ENCODE results near the gene FBXW10B.
A peak's percentile ranks its signal among the peaks of the same experiment; 100 is the strongest.
"Not testable (repeated sequence)": the region's sequence is repeated elsewhere in the genome, so short reads cannot be mapped to it uniquely, and the experiment has no call there.

The FBXW10B gene

GRCh38 chr17:15619331-15620058 lies at the start of gene FBXW10B:
FBXW10B (minus strand) TSS chr17:15619704; CDS start chr17:15619512, 192 bp downstream.
- H3K27ac ChIP-seq; POLR2A ChIA-PET (ENCODE audit: low non-redundant PET); CTCF ChIA-PET; DNase-seq (ENCODE audit: low spot score): not testable (repeated sequence)

DNA sequence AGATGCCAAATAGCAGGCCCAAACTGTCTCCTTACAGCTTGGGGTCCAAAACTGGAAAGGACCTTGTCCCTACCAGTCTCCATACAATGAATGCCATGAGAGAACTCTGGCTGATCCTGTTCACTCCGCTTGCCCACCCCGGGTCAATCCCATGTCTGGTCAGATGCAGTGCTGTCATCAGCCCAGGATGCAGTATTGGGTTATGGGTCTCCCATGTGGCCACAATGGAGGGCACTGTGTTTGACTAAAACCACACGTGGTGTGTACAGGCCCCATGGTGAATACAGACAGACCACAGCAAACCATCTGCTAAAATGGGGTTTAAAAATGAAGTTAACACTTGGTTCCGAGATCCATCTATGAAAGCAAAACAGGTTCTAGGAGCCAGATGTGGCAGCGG lies 44.2 kb upstream of the FBXW10B start:
- ChIA-PET POLR2A (ENCODE audit: low non-redundant PET) (no interaction called here), CTCF (no interaction called here)
- H3K27ac ChIP-seq = no peak overlapping the region
- no peak for DNase-seq (ENCODE audit: low spot score)
- TF ChIP-seq CTCF (conservative IDR thresholded peaks at IDR 0.05; ENCODE audit: low read depth) = no peak

GRCh38 chr17:15663176-15663575 lies 43.7 kb upstream of the FBXW10B start:
- TF ChIP-seq CTCF (conservative IDR thresholded peaks at IDR 0.05; ENCODE audit: low read depth) = no peak
- no peak for DNase-seq (ENCODE audit: low spot score)
- ChIA-PET POLR2A (ENCODE audit: low non-redundant PET) (no interaction called here), CTCF (no interaction called here)
- no peak overlapping the region for H3K27ac ChIP-seq

DNA sequence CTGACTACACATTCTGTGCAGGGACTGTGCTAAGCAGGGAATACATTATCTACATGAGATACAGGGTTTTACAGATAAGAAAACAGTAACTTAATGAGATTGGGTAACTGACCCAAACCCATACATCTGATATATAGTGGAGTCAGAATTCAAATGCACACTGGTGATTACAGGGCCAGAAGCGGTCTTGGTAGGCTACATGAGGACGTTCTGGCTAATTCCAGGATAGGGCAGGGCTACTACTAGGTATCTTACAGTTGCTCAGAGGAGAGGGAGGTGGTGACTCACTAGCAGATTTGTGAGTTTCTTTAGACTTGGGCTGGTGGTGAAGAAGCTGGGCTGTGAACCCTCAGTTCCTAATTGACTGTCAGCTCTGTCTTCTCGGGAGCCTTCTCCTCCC lies 43.2 kb upstream of the FBXW10B start:
- CTCF ChIA-PET = no interaction called here
- POLR2A ChIA-PET (ENCODE audit: low non-redundant PET) = no interaction called here
- TF ChIP-seq CTCF (conservative IDR thresholded peaks at IDR 0.05; ENCODE audit: low read depth) = no peak
- DNase-seq (ENCODE audit: low spot score) = no peak
- H3K27ac ChIP-seq = no peak overlapping the region

GRCh38 chr17:15660077-15660476 lies 40.6 kb upstream of the FBXW10B start:
- H3K27ac ChIP-seq = peak overlapping the region; percentile 85
- DNase-seq (ENCODE audit: low spot score) = no peak
- no peak for TF ChIP-seq CTCF (conservative IDR thresholded peaks at IDR 0.05; ENCODE audit: low read depth)
- CTCF ChIA-PET = no interaction called here
- POLR2A ChIA-PET (ENCODE audit: low non-redundant PET) = no interaction called here

DNA sequence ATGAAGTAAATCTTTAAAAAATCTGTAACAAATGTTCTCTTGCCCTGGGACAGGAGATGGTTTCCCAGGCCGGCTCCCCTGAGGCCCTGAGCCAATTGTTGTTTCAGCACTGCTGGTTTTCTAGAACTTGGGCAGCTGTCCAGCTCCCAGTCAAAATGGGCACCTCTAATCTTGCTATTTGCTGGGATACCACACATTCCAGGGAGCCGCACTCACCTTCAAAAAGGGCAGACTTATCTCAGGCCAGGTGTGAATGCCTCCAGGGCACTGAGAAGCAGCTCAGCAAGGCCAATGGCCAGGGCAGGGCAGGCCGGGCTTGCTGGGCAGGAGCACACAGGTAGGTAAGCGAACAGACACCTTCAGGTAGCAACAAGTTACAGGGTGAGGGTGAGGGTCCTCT lies 40.2 kb upstream of the FBXW10B start:
- no peak for TF ChIP-seq CTCF (conservative IDR thresholded peaks at IDR 0.05; ENCODE audit: low read depth)
- CTCF ChIA-PET = no interaction called here
- POLR2A ChIA-PET (ENCODE audit: low non-redundant PET) = no interaction called here
- H3K27ac ChIP-seq = peak overlapping the region; percentile 85
- DNase-seq (ENCODE audit: low spot score) = peak; percentile 77

GRCh38 chr17:15659236-15659635 lies 39.7 kb upstream of the FBXW10B start:
- ChIA-PET POLR2A (ENCODE audit: low non-redundant PET) (no interaction called here), CTCF (no interaction called here)
- no peak for DNase-seq (ENCODE audit: low spot score)
- TF ChIP-seq CTCF (conservative IDR thresholded peaks at IDR 0.05; ENCODE audit: low read depth) = no peak
- H3K27ac ChIP-seq = peak overlapping the region; percentile 85
